HepG2 (cell line): ENCODE results near the gene SMYD1. TPM values are rescaled to one million over a fixed set of nuclear protein-coding genes. Genes with fewer than 3 reads are reported as not detected.

Source experiments
- BORCS8-MEF2B ChIP-seq: sonication (generic); formaldehyde crosslinking; IDR thresholded peaks from 2 replicates; pipeline ENCODE4 v1.8.0; 2022; ENCODE audit warnings: mild to moderate bottlenecking, missing genetic modification reagents
- FLYWCH1 ChIP-seq: sonication (generic); formaldehyde crosslinking; IDR thresholded peaks from 2 replicates; pipeline ENCODE4 v1.8.1; 2023; ENCODE audit warnings: mild to moderate bottlenecking, missing genetic modification reagents
- GFI1 ChIP-seq: sonication (generic); formaldehyde crosslinking; IDR thresholded peaks from 2 replicates; pipeline ENCODE4 v1.5.0; 2020; ENCODE audit warnings: missing genetic modification reagents, mild to moderate bottlenecking, borderline replicate concordance
- HNF4G ChIP-seq, 2 experiments: sonication (generic) in 1 of 2; formaldehyde crosslinking in 1 of 2; IDR thresholded peaks; 2 replicates each; pipeline versions ENCODE4 v1.4.0 to v1.6.1; 2011 to 2020; ENCODE audit warnings: borderline replicate concordance in 2 of 2, low read depth in 2 of 2, mild to moderate bottlenecking in 2 of 2, low read length in 1 of 2, missing genetic modification reagents in 1 of 2, moderate library complexity in 1 of 2
- ISL2 ChIP-seq: sonication (generic); formaldehyde crosslinking; IDR thresholded peaks from 2 replicates; pipeline ENCODE4 v1.5.0; 2020; ENCODE audit warnings: missing genetic modification reagents
- KDM2A ChIP-seq: sonication (generic); formaldehyde crosslinking; IDR thresholded peaks from 2 replicates; pipeline ENCODE4 v1.4.0; 2020; ENCODE audit warnings: low read depth, missing genetic modification reagents, borderline replicate concordance
- KLF13 ChIP-seq: sonication (generic); formaldehyde crosslinking; IDR thresholded peaks from 2 replicates; pipeline ENCODE4 v1.4.0; 2020; ENCODE audit warnings: mild to moderate bottlenecking, missing genetic modification reagents
- KLF16 ChIP-seq, 2 experiments: sonication (generic) in 1 of 2; formaldehyde crosslinking in 1 of 2; IDR thresholded peaks; 2 replicates each; pipeline versions ENCODE4 v1.6.1 to v1.8.0; 2016 to 2023; ENCODE audit warnings: missing genetic modification reagents in 2 of 2, missing compliant biosample characterization in 1 of 2
- MEIS1 ChIP-seq: sonication (generic); formaldehyde crosslinking; IDR thresholded peaks from 2 replicates; pipeline ENCODE4 v1.9.0; 2021; ENCODE audit warnings: mild to moderate bottlenecking, missing genetic modification reagents, moderate library complexity, borderline replicate concordance
- MTA1 ChIP-seq: sonication (generic); formaldehyde crosslinking; IDR thresholded peaks from 2 replicates; pipeline ENCODE4 v1.4.0; 2020; ENCODE audit warnings: missing genetic modification reagents, mild to moderate bottlenecking, borderline replicate concordance
- MTA3 ChIP-seq: sonication (generic); formaldehyde crosslinking; IDR thresholded peaks from 2 replicates; pipeline ENCODE4 v1.4.0; 2020; ENCODE audit warnings: missing genetic modification reagents
- MYC ChIP-seq: sonication (generic); formaldehyde crosslinking; IDR thresholded peaks from 2 replicates; pipeline ENCODE4 v1.9.0; 2021; ENCODE audit warnings: missing genetic modification reagents, borderline replicate concordance
- NCOA1 ChIP-seq: sonication (generic); formaldehyde crosslinking; IDR thresholded peaks from 2 replicates; pipeline ENCODE4 v1.9.0; 2021; ENCODE audit warnings: missing genetic modification reagents
- NFYC ChIP-seq: IDR thresholded peaks from 2 replicates; pipeline ENCODE4 v1.6.1; 2016; ENCODE audit warnings: missing genetic modification reagents, missing compliant biosample characterization
- NKX3-1 ChIP-seq: sonication (generic); formaldehyde crosslinking; IDR thresholded peaks from 2 replicates; pipeline ENCODE4 v1.5.0; 2020; ENCODE audit warnings: missing genetic modification reagents
- PBX2 ChIP-seq: IDR thresholded peaks from 2 replicates; pipeline ENCODE4 v1.6.1; 2016; ENCODE audit warnings: control low read depth
- SMAD1 ChIP-seq: sonication (generic); formaldehyde crosslinking; IDR thresholded peaks from 2 replicates; pipeline ENCODE4 v1.4.0; 2020; ENCODE audit warnings: missing genetic modification reagents, low read depth, mild to moderate bottlenecking, borderline replicate concordance
- TEAD3 ChIP-seq: optimal IDR thresholded peaks from 2 replicates; pipeline ENCODE3; 2016; ENCODE audit warnings: borderline replicate concordance
- THAP11 ChIP-seq: IDR thresholded peaks from 2 replicates; pipeline ENCODE4 v1.6.1; 2016; ENCODE audit warnings: missing biosample characterization, missing genetic modification reagents
- ZC3H13 ChIP-seq: sonication (generic); formaldehyde crosslinking; IDR thresholded peaks from 2 replicates; pipeline ENCODE4 v1.8.1; 2023; ENCODE audit warnings: mild to moderate bottlenecking, missing genetic modification reagents, moderate library complexity
- ZEB1 ChIP-seq: IDR thresholded peaks from 2 replicates; pipeline ENCODE4 v1.6.1; 2012; ENCODE audit warnings: mild to moderate bottlenecking, low read depth, inconsistent platforms; ENCODE audit not compliant: insufficient replicate concordance
- ZMYM4 ChIP-seq: sonication (generic); formaldehyde crosslinking; IDR thresholded peaks from 2 replicates; pipeline ENCODE4 v1.8.1; 2023; ENCODE audit warnings: mild to moderate bottlenecking, missing genetic modification reagents
- ZNF275 ChIP-seq: sonication (generic); formaldehyde crosslinking; IDR thresholded peaks from 2 replicates; pipeline ENCODE4 v1.8.0; 2022; ENCODE audit warnings: missing genetic modification reagents, mild to moderate bottlenecking, inconsistent platforms, borderline replicate concordance
- ZNF354B ChIP-seq: sonication (generic); formaldehyde crosslinking; IDR thresholded peaks from 2 replicates; pipeline ENCODE4 v1.8.0; 2022; ENCODE audit warnings: mild to moderate bottlenecking, missing genetic modification reagents
- ZNF556 ChIP-seq: sonication (generic); formaldehyde crosslinking; IDR thresholded peaks from 2 replicates; pipeline ENCODE4 v1.4.0; 2020; ENCODE audit warnings: mild to moderate bottlenecking, missing genetic modification reagents, borderline replicate concordance
- ZNF678 ChIP-seq: sonication (generic); formaldehyde crosslinking; IDR thresholded peaks from 2 replicates; pipeline ENCODE4 v1.4.0; 2020; ENCODE audit warnings: mild to moderate bottlenecking, missing genetic modification reagents
- ZNF772 ChIP-seq: sonication (generic); formaldehyde crosslinking; IDR thresholded peaks from 2 replicates; pipeline ENCODE4 v1.5.0; 2020; ENCODE audit warnings: mild to moderate bottlenecking, missing genetic modification reagents
- polyA plus RNA-seq, 8 experiments: library from polyadenylated mRNA; depleted of rRNA in 3 of 8; stranded (reverse) in 7 of 8; unstranded in 1 of 8; fragments of >200 nt; fragmentation: Illumina TruSeq in 4 of 8; extraction: Trizol in 4 of 8; gene quantifications; 2 replicates each; pipeline versions ENCODE4 v1.2.1 to v1.2.3, GENCODE V29; 2011 to 2016; ENCODE audit warnings: low read depth in 4 of 8, missing spikeins in 1 of 8, mixed read lengths in 1 of 8; ENCODE audit not compliant: insufficient read depth in 1 of 8
- total RNA-seq, 5 experiments: library from RNA; depleted of rRNA; stranded (reverse); fragments of >200 nt; fragmentation: Illumina TruSeq; extraction: Trizol; gene quantifications; 2 replicates each; pipeline ENCODE4 v1.2.3, GENCODE V29; 2016; ENCODE audit warnings: low read depth in 1 of 5

SMYD1 gene
- total and polyA plus RNA-seq, 2 of the 13 experiments (the other 11 are each of a cell fraction or from before 2014, with no cell fraction given): not detected

DNA sequence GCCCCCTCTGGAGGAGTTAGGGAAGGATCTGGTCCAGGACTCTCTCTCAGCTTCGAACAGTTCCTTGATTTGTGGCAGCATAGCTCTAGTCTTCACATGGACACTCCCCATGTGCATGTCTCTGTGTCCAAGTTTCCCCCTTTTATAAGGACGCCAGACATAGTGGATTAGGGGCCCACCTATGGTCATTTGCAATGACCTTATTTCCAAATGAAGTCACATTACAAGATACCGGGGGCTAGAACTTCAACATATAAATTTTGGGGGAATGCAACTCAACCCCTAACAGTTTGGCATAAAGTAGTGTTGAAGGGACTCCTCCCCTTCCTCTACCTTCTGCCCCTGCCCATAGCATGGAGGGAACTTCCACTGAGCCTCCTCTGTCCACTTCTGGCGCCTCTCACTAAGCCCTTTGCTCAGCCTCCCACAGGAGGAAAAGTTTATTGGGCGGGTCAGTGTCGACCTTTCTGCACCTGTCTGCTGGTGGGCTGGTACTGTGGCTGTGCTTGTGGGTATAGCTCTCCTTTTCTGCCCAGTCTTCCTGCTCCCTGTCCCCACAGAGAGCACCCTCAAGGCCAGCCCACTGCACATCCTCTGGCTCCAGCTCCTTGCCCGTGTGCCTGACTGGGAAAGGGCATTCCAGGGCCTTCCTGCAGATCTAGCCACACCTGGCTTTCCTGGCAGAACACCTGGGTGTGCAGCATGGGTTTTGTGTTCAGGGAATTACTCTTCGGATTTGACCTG, 54.7 kb downstream of the SMYD1 start (continued):
- TF ChIP-seq NKX3-1 (CRISPR knock-in tag) (peak; percentile 53; the same call in 1 of the 2 replicates), ZNF772 (CRISPR knock-in tag) (peak; percentile 74; the same call in 1 of the 2 replicates), MTA3 (CRISPR knock-in tag) (no peak), NFYC (no peak), GFI1 (CRISPR knock-in tag) (peak; percentile 40; the same call in 1 of the 2 replicates), FLYWCH1 (CRISPR knock-in tag) (peak; percentile 67; the same call in 1 of the 2 replicates), KLF16 (CRISPR knock-in tag; IDR thresholded peaks at IDR 0.05) (0 out of 4 replicates have a peak, but pooled peaks of 1 of the 2 experiments have one; percentile 31), ZNF354B (0 out of 2 replicates have a peak, but pooled peaks have one; percentile 76), ZMYM4 (CRISPR knock-in tag) (peak; percentile 47; the same call in 1 of the 2 replicates), SMAD1 (CRISPR knock-in tag) (peak; percentile 90; the same call in 1 of the 2 replicates), ZNF678 (CRISPR knock-in tag) (peak; percentile 70; the same call in 1 of the 2 replicates), ZNF556 (CRISPR knock-in tag) (peak; percentile 81; the same call in 1 of the 2 replicates), MEIS1 (CRISPR knock-in tag) (0 out of 2 replicates have a peak, but pooled peaks have one; percentile 81), ZNF275 (CRISPR knock-in tag) (0 out of 2 replicates have a peak, but pooled peaks have one; percentile 47), ZEB1 (peak; percentile 83), ISL2 (peak; percentile 72), BORCS8-MEF2B (CRISPR knock-in tag) (peak; percentile 93), TEAD3 (CRISPR knock-in tag) (peak; percentile 43), KLF13 (CRISPR knock-in tag) (0 out of 2 replicates have a peak, but pooled peaks have one; percentile 60), ZC3H13 (CRISPR knock-in tag) (peak; percentile 90), KDM2A (CRISPR knock-in tag) (peak; percentile 34; the same call in 1 of the 2 replicates), MYC (CRISPR knock-in tag) (peak; percentile 28; the same call in 1 of the 2 replicates), HNF4G (IDR thresholded peaks at IDR 0.05; ENCODE audit: borderline replicate concordance, low read depth, low read length) (no peak), HNF4G (CRISPR knock-in tag; IDR thresholded peaks at IDR 0.05; ENCODE audit: borderline replicate concordance, low read depth) (0 out of 2 replicates have a peak, but pooled peaks have one; percentile 40), THAP11 (0 out of 2 replicates have a peak, but pooled peaks have one; percentile 8), PBX2 (CRISPR knock-in tag) (no peak), NCOA1 (CRISPR knock-in tag) (no peak; the same call in 1 of the 2 replicates), MTA1 (CRISPR knock-in tag) (peak; percentile 77)
